Measurements from ENCODE around the gene KATNB1. TPM values are rescaled to one million over a fixed set of nuclear protein-coding genes. Genes with fewer than 3 reads are reported as not detected.
"Not testable (repeated sequence)": the region's sequence is repeated elsewhere in the genome, so short reads cannot be mapped to it uniquely, and the experiment has no call there.

Gene KATNB1
- polyA plus RNA-seq, 4 donors = 17.5 to 24.4 (median 20.7) TPM

- no peak for DNase-seq (ENCODE audit: low read depth in 4 of 4, low spot score in 3 of 4)
Observed at GRCh38 chr16:57724531-57724930, 11.0 kb upstream of the KATNB1 start.

DNA sequence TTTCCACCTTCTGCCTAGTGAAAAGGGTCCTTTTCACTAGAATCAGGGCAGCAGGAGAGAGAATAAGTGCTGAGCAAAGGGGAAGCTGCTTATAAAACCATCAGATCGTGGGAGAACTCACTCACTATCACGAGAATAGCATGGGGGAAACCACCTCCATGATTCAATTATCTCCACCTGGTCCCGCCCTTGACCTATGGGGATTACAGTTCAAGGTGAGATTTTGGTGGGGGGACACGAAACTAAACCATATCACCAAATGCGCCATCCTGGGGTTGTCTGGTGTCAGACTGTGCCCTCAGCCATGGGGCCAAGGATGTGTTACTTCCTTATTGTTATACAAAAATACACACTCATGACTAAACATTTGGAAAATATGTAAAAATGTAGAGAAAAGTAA lies 10.4 kb upstream of the KATNB1 start:
- DNase-seq (ENCODE audit: low read depth in 4 of 4, low spot score in 3 of 4) = no peak

- no peak for DNase-seq (ENCODE audit: low read depth in 4 of 4, low spot score in 3 of 4)
Observed at GRCh38 chr16:57725554-57725953, 10.0 kb upstream of the KATNB1 start.

- no peak for DNase-seq (ENCODE audit: low read depth in 4 of 4, low spot score in 3 of 4)
Observed at GRCh38 chr16:57725976-57726375, 9.6 kb upstream of the KATNB1 start.

- no peak for DNase-seq (ENCODE audit: low read depth in 4 of 4, low spot score in 3 of 4)
Observed at GRCh38 chr16:57726433-57726947, 9.1 kb upstream of the KATNB1 start.

DNA sequence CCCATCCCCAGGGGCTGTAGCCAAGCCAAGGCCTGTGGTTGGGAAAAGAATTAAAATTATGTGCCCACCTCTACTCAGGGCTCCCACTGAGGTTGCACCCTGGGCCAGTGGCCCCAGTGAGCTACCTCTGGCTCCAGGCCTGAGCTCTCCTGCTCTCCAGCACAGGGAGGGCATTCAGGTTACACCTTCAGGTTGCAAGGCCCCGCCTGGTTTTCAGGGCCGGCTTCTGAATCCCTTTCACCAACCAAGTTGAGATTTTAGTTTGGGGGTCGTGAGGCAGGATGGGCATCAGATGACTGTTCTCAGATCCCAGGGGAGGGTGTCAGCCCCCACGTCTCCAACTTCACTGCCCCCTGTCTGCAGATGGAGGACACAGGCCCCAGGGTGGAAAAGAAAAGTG lies 8.0 kb upstream of the KATNB1 start:
- no peak for DNase-seq (ENCODE audit: low read depth in 4 of 4, low spot score in 3 of 4)

GRCh38 chr16:57728336-57729181 lies 7.0 kb upstream of the KATNB1 start:
- no peak for DNase-seq (ENCODE audit: low read depth in 4 of 4, low spot score in 3 of 4)

GRCh38 chr16:57729182-57729484 lies 6.4 kb upstream of the KATNB1 start:
- DNase-seq (ENCODE audit: low read depth in 4 of 4, low spot score in 3 of 4) = no peak

DNA sequence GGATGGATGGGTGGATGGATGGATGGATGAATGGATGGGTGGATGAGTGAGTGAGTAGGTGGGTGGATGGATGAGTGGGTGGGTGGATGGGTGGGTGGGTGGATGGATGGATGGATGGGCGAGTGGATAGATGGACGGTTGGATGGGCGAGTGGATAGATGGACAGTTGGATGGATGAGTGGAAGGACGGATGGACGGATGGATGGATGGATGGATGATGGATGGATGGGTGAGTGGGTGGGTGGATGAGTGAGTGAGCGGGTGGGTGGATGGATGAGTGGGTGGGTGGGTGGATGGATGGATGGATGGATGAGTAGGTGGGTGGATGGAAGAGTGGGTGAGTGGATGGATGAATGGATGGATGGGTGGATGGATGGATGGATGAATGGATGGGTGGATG lies 5.7 kb upstream of the KATNB1 start:
- DNase-seq (ENCODE audit: low read depth in 4 of 4, low spot score in 3 of 4) = not testable (repeated sequence)

GRCh38 chr16:57730771-57731730 lies 4.5 kb upstream of the KATNB1 start:
- no peak for DNase-seq (ENCODE audit: low read depth in 4 of 4, low spot score in 3 of 4)

- DNase-seq (ENCODE audit: low read depth in 4 of 4, low spot score in 3 of 4) = no peak
Observed at GRCh38 chr16:57732037-57732436, 3.5 kb upstream of the KATNB1 start.

DNA sequence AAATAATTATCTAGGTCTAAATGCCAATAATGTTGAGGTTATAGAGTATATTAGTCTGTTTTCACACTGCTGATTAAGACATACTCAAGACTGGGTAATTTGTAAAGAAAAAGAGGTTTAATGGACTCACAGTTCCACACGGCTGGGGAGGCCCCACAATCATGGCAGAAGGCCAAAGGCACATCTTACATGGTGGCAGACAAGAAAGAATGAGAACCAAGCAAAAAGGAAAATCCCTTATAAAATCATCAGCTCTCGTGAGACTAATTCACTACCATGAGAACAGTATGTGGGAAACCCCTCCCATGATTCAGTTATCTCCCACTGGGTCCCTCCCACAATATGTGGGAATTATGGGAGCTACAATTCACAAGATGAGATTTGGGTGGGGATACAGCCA lies 2.9 kb upstream of the KATNB1 start:
- DNase-seq (ENCODE audit: low read depth in 4 of 4, low spot score in 3 of 4) = no peak

DNA sequence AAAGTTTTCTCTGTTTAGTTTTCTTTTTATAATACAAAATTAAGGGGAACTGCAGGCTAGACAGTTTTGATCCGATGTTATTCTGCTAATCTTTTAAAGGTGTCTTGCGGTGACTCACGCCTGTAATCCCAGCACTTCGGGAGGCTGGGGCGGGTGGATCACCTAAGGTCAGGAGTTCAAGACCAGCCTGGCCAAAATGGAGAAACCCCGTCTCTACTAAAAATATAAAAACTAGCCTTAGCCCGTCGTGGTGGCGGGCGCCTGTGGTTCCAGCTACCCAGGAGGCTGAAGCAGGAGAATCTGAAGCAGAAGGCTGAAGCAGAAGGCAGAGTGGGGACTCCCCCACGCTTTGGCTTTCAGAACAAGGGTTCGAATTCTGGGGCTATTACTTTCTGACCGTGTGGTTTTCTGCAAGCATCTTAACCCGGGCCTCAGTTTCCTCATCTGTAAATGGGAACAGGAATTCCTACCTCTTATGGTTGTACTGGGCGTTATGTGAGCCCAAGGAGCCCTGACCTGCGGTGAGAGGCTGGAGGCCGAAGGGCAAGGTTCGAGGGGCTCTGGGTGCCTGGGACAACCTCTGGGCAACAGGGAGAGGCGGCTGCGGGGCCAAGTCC lies 1.2 kb upstream of the KATNB1 start:
- no peak for DNase-seq (ENCODE audit: low read depth in 4 of 4, low spot score in 3 of 4)

DNA sequence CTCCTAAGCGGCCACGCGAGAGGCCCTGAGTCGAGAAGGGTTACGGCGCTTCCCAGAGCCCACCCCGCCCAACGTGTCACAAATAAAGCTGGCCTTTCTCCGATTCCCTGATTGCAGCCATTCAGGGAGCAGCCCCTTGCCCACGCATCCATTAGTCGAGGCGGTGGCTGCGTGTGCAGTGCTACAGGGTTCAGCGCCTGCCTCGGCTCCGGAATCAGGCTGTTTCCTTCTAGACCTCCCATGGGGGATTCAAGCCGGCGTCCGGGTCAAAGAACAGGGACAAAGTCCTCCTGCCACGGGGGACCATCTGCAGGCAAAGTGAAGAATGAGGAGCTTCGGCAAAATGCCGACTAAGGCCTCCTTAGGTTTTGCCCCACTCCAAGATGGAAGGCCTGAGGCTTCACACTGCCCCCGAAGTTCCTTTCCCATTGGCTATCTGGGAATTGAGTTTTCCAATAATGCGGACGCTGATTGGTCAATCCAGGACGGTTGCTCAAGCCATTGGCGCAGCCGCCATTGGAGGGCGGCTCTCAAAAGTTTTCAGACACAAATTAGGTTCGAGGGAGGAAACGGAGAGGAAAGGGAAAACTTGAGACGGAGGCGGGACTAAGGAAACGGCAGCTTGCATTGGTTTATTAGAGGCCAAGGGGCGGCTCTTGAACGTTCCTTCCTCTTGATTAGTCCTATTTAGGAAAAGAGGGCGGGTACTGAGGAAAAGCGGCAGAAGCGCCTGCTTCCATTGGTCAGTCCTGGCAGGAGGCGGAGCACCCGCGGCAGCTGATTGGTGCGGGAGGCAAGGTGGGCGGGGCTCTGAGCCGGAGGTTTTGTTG lies 430 bp upstream of the KATNB1 start:
- DNase-seq (ENCODE audit: low read depth in 4 of 4, low spot score in 3 of 4) = peak; percentile 99 to 100 (median 100)

- DNase-seq (ENCODE audit: low read depth in 4 of 4, low spot score in 3 of 4) = peak in 1 of 4 donors; percentile 40
Observed at GRCh38 chr16:57736419-57737351, 1.1 kb downstream of the KATNB1 start.

GRCh38 chr16:57738844-57739243 lies 3.3 kb downstream of the KATNB1 start:
- no peak for DNase-seq (ENCODE audit: low read depth in 4 of 4, low spot score in 3 of 4)

- DNase-seq (ENCODE audit: low read depth in 4 of 4, low spot score in 3 of 4) = no peak
Observed at GRCh38 chr16:57739756-57740422, 4.3 kb downstream of the KATNB1 start.

DNA sequence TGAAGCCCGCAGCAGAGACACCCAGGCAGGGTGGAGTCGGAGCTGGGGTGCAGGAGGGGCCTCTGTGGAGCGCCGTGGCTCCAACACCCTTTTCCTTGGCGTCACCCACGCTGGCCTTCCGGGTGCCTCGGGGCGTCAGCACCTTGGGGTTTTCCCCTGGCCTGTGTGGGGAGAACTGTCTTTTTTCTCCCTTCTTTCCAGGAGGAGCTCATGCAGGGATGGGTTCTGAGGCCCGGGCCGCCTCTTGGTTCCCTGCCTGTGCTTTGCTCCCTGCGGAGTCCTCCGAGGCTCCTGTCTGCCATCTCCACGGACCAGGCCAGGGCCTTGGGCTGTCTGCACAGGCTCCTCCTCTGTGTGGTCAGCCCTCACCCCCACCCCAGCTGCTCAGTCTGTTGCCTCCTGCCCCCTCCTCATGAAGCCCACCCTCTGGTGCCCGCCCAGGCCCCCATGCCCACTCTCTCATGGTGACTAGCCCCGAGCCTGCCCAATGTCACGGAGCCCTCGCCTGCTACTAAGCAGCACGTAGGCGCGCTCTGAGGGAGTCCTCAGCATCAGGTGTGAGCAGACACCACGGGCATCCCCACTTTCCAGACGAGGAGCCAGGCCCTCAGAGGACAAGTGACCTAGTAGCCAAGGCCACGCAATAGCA lies 5.0 kb downstream of the KATNB1 start:
- no peak for DNase-seq (ENCODE audit: low read depth in 4 of 4, low spot score in 3 of 4)

Data from right renal pelvis (tissue), 4 donors.